Subcutaneous adipose tissue (tissue), 4 donors: Measurements from ENCODE around the gene IGFBP5. TPM values are rescaled to one million over a fixed set of nuclear protein-coding genes. Genes with fewer than 3 reads are reported as not detected.

Experiments used
- CTCF ChIP-seq: fragments of 450-650 bp; IDR thresholded peaks from one replicate; pipeline ENCODE4 v1.5.1; 2016; ENCODE audit warnings: low read depth, mild to moderate bottlenecking, control low read depth, antibody characterized with exemption, moderate library complexity
- total RNA-seq, 4 donors: library from RNA; depleted of rRNA; stranded (reverse); fragments of >200 nt; gene quantifications; one replicate each; pipeline ENCODE4 v1.1.0, GENCODE V29; 2016

Gene IGFBP5
- total RNA-seq, 4 donors from 2014 or later, result 74.8 to 661 (median 512) TPM

- TF ChIP-seq CTCF, result no peak
Observed at GRCh38 chr2:216644842-216645635, 50.3 kb downstream of the IGFBP5 start.

GRCh38 chr2:216643986-216644659 lies 51.2 kb downstream of the IGFBP5 start:
- no peak for TF ChIP-seq CTCF

GRCh38 chr2:216637472-216637871 lies 57.9 kb downstream of the IGFBP5 start:
- TF ChIP-seq CTCF, result no peak

- no peak for TF ChIP-seq CTCF
Observed at GRCh38 chr2:216636551-216637450, 58.5 kb downstream of the IGFBP5 start.

- no peak for TF ChIP-seq CTCF
Observed at GRCh38 chr2:216635701-216636550, 59.4 kb downstream of the IGFBP5 start.

- TF ChIP-seq CTCF, result no peak
Observed at GRCh38 chr2:216635171-216635570, 60.2 kb downstream of the IGFBP5 start.
